OCI-LY7 (cell line): Measurements from ENCODE around the gene FAM13A. TPM values are rescaled to one million over a fixed set of nuclear protein-coding genes. Genes with fewer than 3 reads are reported as not detected.

ENCODE experiments used
- BruUV-seq: library from RNA; stranded (reverse); fragments of 400-500 nt; replicated peaks from 2 replicates; lab custom pipeline; 2021; lab: Mats Ljungman, UMichigan
- CTCF ChIA-PET: fragments of 300-600 bp; sonication (Branson Sonifier 250); formaldehyde crosslinking; loops from one replicate; lab custom pipeline; 2022; ENCODE audit warnings: antibody characterized with exemption; ENCODE audit not compliant: unreplicated experiment; lab: Charles Lee
- POLR2A ChIA-PET: fragments of 300-600 bp; sonication (Branson Sonifier 250); formaldehyde crosslinking; loops from one replicate; lab custom pipeline; 2022; ENCODE audit warnings: antibody characterized with exemption; lab: Charles Lee
- DNase-seq: peaks from one replicate; pipeline ENCODE4 v3.0.0-alpha.2; 2015; ENCODE audit warnings: low spot score
- H2AFZ ChIP-seq: fragments of 200-600 bp; sonication (generic), shearing (Covaris generic); 2 replicates; pipeline ENCODE4 v1.6.1; 2014; ENCODE audit warnings: mild to moderate bottlenecking, antibody characterized with exemption, low read length, moderate library complexity
- H3K27ac ChIP-seq: fragments of 200-600 bp; sonication (generic); 2 replicates; pipeline ENCODE4 v1.5.1; 2014; ENCODE audit warnings: mixed run types, low read depth, mild to moderate bottlenecking, moderate library complexity, low read length, inconsistent platforms; ENCODE audit not compliant: poor library complexity, severe bottlenecking
- H3K36me3 ChIP-seq: fragments of 200-600 bp; sonication (generic); 2 replicates; pipeline ENCODE4 v1.6.1; 2014; ENCODE audit warnings: mild to moderate bottlenecking, antibody characterized with exemption, low read length, moderate library complexity, mixed read lengths; ENCODE audit not compliant: insufficient read depth
- H3K4me1 ChIP-seq: fragments of 200-600 bp; sonication (generic); 2 replicates; pipeline ENCODE4 v1.5.1; 2014; ENCODE audit warnings: mild to moderate bottlenecking, low read length; ENCODE audit not compliant: insufficient read depth, poor library complexity, severe bottlenecking
- H3K4me2 ChIP-seq: fragments of 200-600 bp; sonication (generic); 2 replicates; pipeline ENCODE4 v1.6.1; 2014; ENCODE audit warnings: mild to moderate bottlenecking, low read length
- H3K4me3 ChIP-seq: fragments of 200-600 bp; sonication (generic); 2 replicates; pipeline ENCODE4 v1.5.1; 2014; ENCODE audit warnings: mild to moderate bottlenecking, low read depth, low read length; ENCODE audit not compliant: poor library complexity, severe bottlenecking
- H3K79me2 ChIP-seq: fragments of 200-600 bp; sonication (generic); 2 replicates; pipeline ENCODE4 v1.6.1; 2016; ENCODE audit warnings: low read depth, mild to moderate bottlenecking, low read length, moderate library complexity, mixed read lengths; ENCODE audit not compliant: insufficient read depth
- H3K9me2 ChIP-seq: fragments of 200-600 bp; sonication (generic); 2 replicates; pipeline ENCODE4 v1.6.1; 2016; ENCODE audit warnings: mild to moderate bottlenecking, low read length, mixed read lengths; ENCODE audit not compliant: insufficient read depth
- H3K9me3 ChIP-seq: fragments of 200-600 bp; sonication (generic); 2 replicates; pipeline ENCODE4 v1.6.1; 2014; ENCODE audit warnings: mild to moderate bottlenecking, mixed run types, low read length, mixed read lengths
- H4K20me1 ChIP-seq: fragments of 200-600 bp; sonication (generic); 2 replicates; pipeline ENCODE4 v1.6.1; 2014; ENCODE audit warnings: mild to moderate bottlenecking, antibody characterized with exemption, low read length, moderate library complexity, mixed read lengths; ENCODE audit not compliant: insufficient read depth
- CTCF ChIP-seq: fragments of 200-600 bp; sonication (generic); conservative IDR thresholded peaks from 2 replicates; pipeline ENCODE4 v1.5.1; 2014; ENCODE audit warnings: mild to moderate bottlenecking, antibody characterized with exemption, low read length, moderate library complexity, mixed read lengths
- EZH2phosphoT487 ChIP-seq: fragments of 200-600 bp; sonication (generic); IDR thresholded peaks from 2 replicates; pipeline ENCODE4 v1.6.1; 2018; ENCODE audit warnings: low read depth, borderline replicate concordance, mild to moderate bottlenecking, mixed run types, antibody characterized with exemption, low read length, moderate library complexity, mixed read lengths
- intact Hi-C: fragments of 100-400 bp; cut with micrococcal nuclease; formaldehyde crosslinking; loops from one replicate; pipeline ENCODE4 v1.10.0; 2022; ENCODE audit not compliant: unreplicated experiment
- total RNA-seq, 2 experiments: library from RNA; depleted of rRNA in 1 of 2; stranded (reverse); fragments of >200 nt in 1 of 2; shearing (Covaris generic) in 1 of 2; gene quantifications; 2 replicates each; pipeline ENCODE4 v1.2.3, GENCODE V29; 2014 to 2022

Gene FAM13A
- total RNA-seq, 2 experiments from 2014 or later, result not detected

GRCh38 chr4:88953400-88953799 is 103.6 kb downstream of the FAM13A start:
- Histone ChIP-seq H3K9me3 (no peaks in the 10 kb centered on the region), H3K79me2 (no peaks in the 10 kb centered on the region), H2AFZ (no peak overlapping the region), H3K4me1 (no peaks in the 10 kb centered on the region), H3K36me3 (no peaks in the 10 kb centered on the region), H3K4me2 (no peak overlapping the region), H3K9me2 (no peaks in the 10 kb centered on the region; the same call in 1 of the 2 replicates), H3K27ac (no peak overlapping the region), H4K20me1 (no peaks in the 10 kb centered on the region), H3K4me3 (no peak overlapping the region)
- ChIA-PET POLR2A (interaction anchor here (1.8 kb wide), 1 partner anchor 10 kb away, joined by 6 read pairs; no protein-coding TSS in a partner anchor), CTCF (no interaction called here)
- no peak for TF ChIP-seq CTCF
- TF ChIP-seq EZH2phosphoT487, result no peak
- BruUV-seq, result no TSS peak
- DNase-seq, result no peak
- intact Hi-C loops, result no loop called here

GRCh38 chr4:88952081-88952480 is 104.9 kb downstream of the FAM13A start:
- POLR2A ChIA-PET, result no interaction called here
- no peak for TF ChIP-seq CTCF
- TF ChIP-seq EZH2phosphoT487, result no peak
- intact Hi-C loops, result no loop called here
- Histone ChIP-seq H2AFZ (no peak overlapping the region), H3K4me3 (no peak overlapping the region), H3K9me2 (no peaks in the 10 kb centered on the region; the same call in 1 of the 2 replicates), H3K4me1 (no peaks in the 10 kb centered on the region), H3K9me3 (no peaks in the 10 kb centered on the region), H3K36me3 (no peaks in the 10 kb centered on the region), H3K79me2 (no peaks in the 10 kb centered on the region), H3K4me2 (no peak overlapping the region), H4K20me1 (no peaks in the 10 kb centered on the region), H3K27ac (no peak overlapping the region)
- CTCF ChIA-PET, result no interaction called here
- BruUV-seq, result no TSS peak
- no peak for DNase-seq

GRCh38 chr4:88949605-88950004 is 107.4 kb downstream of the FAM13A start:
- no TSS peak for BruUV-seq
- TF ChIP-seq EZH2phosphoT487 (no peak), CTCF (no peak)
- Histone ChIP-seq H3K9me3 (no peaks in the 10 kb centered on the region), H3K27ac (no peak overlapping the region), H3K4me2 (no peak overlapping the region), H4K20me1 (no peaks in the 10 kb centered on the region), H3K4me1 (no peaks in the 10 kb centered on the region), H3K36me3 (no peaks in the 10 kb centered on the region), H3K4me3 (no peak overlapping the region), H3K9me2 (no peaks in the 10 kb centered on the region; the same call in 1 of the 2 replicates), H2AFZ (no peak overlapping the region), H3K79me2 (no peaks in the 10 kb centered on the region)
- ChIA-PET CTCF (no interaction called here), POLR2A (interaction anchor here (0.6 to 1.0 kb wide), 3 partner anchors 19 to 893 kb away, joined by 3 read pairs; no protein-coding TSS in a partner anchor)
- no peak for DNase-seq
- intact Hi-C loops, result no loop called here
